ENCODE data around the gene TENT5C. TPM values are rescaled to one million over a fixed set of nuclear protein-coding genes. Genes with fewer than 3 reads are reported as not detected.

Gene TENT5C
- total RNA-seq, 2 experiments from 2014 or later = 3.9 to 4.0 TPM

- CTCF ChIA-PET = interaction anchor here (0.5 to 1.5 kb wide), 2 partner anchors 109 to 873 kb away, joined by 3 read pairs; no protein-coding TSS in a partner anchor
- POLR2A ChIA-PET = interaction anchor here (0.9 kb wide), 1 partner anchor 12 kb away, joined by 5 read pairs; no protein-coding TSS in a partner anchor
These were observed 37.8 kb downstream of the TENT5C start for GRCh38 chr1:117643601-117644000.

DNA sequence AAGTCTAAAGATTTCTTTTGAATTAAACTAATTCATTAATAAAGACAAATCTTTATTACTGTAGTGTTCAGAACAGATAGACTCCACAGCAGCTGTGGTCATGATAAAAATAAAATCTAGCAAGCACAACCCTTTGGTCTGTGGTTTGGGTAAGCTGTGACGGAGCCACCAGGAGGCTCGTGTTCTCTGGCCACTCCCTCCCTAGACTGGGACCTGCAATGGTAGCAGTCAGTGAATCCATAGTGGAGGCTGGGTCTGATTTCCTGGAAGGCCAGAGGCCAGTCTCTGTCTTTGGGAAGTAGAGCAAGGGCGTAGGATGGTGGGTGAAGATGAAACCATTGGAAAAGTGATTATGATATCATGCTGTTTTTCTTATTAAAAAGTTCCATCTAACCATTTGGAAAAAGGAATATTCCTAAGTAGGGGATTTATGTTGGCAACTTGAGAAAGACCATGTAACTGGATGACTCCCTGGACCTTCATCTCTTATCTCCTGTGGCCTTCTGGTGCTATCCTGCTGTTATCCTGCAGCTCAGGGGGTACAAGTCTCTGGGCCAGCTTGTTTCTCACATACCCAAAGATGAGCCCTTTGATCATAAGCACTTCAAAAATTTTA, 39.0 kb downstream of the TENT5C start:
- POLR2A ChIA-PET = no interaction called here

DNA sequence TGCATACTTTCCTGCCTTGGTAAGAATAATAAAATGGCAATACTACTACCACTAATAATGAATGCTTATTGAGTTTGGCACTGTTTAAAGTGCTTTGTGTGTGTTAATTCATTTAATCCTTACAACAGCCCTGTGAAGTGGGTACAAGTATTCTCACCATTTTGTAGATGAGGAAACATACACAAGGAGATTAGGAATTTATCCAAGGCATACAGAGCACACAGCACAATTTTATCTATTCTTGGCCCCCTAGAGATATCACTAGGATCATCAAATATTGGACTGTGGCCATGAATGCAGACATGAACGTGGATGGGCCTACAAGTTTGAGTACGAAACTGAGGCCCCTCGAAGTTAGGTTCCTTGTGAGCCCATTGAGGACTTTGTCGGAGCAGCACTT, 39.5 kb downstream of the TENT5C start:
- CTCF ChIA-PET = no interaction called here
- POLR2A ChIA-PET = no interaction called here

More for the DNA sequence above, 39.0 kb downstream of the TENT5C start:
- CTCF ChIA-PET = no interaction called here

DNA sequence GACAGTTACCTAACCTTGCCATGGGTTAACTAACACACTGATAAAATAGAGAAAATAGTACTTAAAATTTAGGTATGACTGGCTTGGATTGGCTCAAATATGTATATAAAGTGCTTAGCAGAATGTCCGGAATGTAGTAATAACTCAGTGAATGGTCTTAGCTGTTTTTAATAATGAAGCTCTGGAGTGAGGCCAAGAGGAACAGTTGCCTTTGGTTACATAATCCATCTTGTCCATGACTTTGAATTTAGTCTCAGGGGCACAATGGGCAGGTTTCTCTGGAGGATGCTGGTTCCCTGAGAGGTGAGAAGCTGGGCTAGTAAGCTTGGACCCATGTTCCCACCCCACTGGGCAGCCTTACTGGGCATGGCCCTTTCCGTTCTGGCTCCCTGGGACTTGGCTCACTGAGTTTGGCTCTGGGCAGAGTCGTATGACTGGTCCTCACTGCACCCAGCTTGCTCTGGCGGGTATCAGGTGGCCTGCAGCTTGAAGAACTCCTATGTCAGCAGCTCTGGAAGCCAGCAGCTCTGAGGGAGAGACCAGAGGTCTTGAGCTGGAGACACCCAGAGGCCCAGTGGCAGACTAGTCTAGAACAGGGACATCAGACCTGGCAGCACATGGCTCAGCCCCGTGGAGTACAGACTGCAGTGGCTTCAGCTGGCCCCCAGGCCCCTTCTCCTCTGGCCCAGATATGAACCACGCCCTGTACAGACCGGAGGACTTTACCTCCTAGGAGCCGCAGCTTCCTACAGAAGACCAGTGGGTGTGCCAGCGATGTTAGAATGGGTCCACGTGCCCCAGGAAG, 40.4 kb downstream of the TENT5C start:
- POLR2A ChIA-PET = no interaction called here

GRCh38 chr1:117646956-117647355, 41.1 kb downstream of the TENT5C start:
- CTCF ChIA-PET = no interaction called here
- POLR2A ChIA-PET = no interaction called here

More for the DNA sequence above, 40.4 kb downstream of the TENT5C start:
- CTCF ChIA-PET = no interaction called here

GRCh38 chr1:117648015-117648414, 42.2 kb downstream of the TENT5C start:
- ChIA-PET CTCF (no interaction called here), POLR2A (no interaction called here)

GRCh38 chr1:117650840-117651568, 45.2 kb downstream of the TENT5C start:
- ChIA-PET CTCF (interaction anchor here (0.9 kb wide), 1 partner anchor 12 kb away, joined by 3 read pairs; no protein-coding TSS in a partner anchor), POLR2A (no interaction called here)

DNA sequence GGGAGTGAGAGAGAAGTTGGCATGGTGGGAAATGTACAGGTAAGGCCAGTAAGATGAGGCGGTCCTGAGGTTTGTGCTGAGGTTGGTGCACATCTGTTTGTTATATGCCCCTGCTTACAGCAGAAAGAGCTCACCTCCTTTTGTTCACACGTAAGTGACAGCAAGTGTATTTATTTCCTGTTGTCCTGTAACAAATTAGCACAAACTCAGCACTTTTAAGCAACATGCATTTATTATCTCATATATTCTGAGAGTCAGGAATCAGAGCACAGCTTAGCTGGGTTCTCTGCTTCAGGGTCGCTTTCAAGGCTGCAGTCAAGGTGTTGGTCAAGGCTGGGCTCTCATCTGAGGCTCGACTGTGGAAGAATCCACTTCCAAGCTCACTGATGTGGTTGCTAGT, 45.8 kb downstream of the TENT5C start:
- ChIA-PET CTCF (interaction anchor here (0.9 kb wide), 1 partner anchor 13 kb away, joined by 3 read pairs; no protein-coding TSS in a partner anchor), POLR2A (no interaction called here)

DNA sequence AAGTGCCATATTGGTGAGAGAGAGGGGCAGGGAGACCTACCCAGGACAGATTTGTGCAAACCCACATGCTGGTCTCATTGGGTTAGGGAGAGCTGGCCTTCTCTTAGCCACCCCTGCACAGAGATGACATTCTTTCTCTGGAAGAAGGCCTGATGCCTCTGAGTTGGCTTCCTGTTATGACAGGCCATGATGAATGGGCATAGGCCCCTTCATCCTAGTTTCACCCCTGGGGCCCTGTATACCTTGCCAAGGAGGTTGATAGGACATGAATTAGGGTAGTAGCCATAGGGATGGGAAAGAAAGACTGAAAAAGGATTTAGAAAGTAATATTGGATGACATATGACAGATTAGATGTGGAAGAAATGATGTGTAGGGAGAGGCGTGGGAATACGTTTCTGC, 46.6 kb downstream of the TENT5C start:
- ChIA-PET CTCF (interaction anchor here (0.9 kb wide), 1 partner anchor 36 kb away, joined by 3 read pairs; no protein-coding TSS in a partner anchor), POLR2A (no interaction called here)

DNA sequence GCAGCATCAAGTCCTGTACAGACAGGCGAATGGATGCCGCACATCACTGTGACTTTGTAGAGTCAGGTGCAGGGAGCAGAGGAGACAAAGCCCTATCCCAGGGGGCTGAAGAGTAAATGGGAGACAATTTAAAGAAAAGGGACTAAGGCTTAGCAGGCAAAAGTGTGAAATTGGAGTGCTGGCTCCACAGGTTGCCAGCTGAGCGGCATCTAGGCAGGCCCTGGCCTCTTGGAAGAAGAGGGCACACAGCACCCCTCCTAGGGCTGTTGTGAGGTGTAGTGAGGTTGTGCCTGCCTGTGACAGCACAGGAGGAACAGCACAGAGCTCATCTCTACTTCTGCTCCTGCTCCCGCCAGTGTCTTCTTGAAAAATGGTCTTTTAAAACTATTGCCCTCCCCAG, 47.3 kb downstream of the TENT5C start:
- POLR2A ChIA-PET = interaction anchor here (1.1 kb wide), 1 partner anchor 47 kb away, joined by 3 read pairs; no protein-coding TSS in a partner anchor
- CTCF ChIA-PET = interaction anchor here (0.9 to 2.0 kb wide), 3 partner anchors 37 to 106 kb away, joined by 3 to 14 read pairs (median 3); partner anchors contain the start of gene TENT5C

- CTCF ChIA-PET = interaction anchor here (0.9 to 2.0 kb wide), 5 partner anchors 12 to 105 kb away, joined by 3 to 14 read pairs (median 4); partner anchors contain the start of gene TENT5C
- POLR2A ChIA-PET = interaction anchor here (1.1 to 1.8 kb wide), 2 partner anchors 36 to 48 kb away, joined by 3 to 5 read pairs; no protein-coding TSS in a partner anchor
These were observed 48.1 kb downstream of the TENT5C start for GRCh38 chr1:117653732-117654492.

DNA sequence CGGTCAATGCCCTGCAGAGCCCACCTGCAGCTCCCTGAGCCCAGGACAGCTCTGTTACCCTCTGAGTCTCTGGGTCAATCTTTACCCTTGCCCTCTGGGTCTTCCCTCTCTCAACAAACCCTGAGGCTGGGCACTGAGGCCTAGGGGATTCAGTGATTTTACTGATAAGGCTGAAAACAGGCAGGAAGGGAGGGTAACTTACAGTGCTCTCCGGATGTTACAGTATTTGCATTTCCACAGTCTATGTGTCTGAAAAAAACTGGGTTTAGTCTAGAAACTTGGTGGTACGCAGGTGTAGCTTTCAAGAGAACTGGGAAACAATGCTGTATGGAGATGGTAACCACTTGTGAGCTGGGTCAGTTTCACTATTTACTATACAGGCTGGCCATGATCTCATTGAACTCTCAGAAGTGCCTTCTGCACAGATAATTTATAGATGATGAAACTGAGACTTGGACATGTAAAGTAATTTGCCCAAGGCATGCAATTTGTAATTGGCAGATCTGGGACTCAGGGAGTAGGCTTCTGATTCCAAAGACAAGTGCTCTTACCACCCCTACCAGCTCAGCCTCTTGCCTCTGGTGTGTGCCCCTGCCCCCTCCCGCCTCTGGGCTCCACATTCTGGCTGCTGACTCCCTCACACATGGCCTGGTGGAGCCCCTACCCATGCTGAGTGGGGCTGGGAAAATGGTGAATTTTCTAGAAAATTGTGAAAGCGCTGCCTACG, 48.8 kb downstream of the TENT5C start:
- CTCF ChIA-PET = interaction anchor here (1.1 to 2.6 kb wide), 7 partner anchors 12 to 119 kb away, joined by 3 to 14 read pairs (median 5); partner anchors contain the start of gene TENT5C
- POLR2A ChIA-PET = interaction anchor here (0.5 to 2.3 kb wide), 3 partner anchors 10 to 111 kb away, joined by 3 to 15 read pairs (median 5); no protein-coding TSS in a partner anchor

DNA sequence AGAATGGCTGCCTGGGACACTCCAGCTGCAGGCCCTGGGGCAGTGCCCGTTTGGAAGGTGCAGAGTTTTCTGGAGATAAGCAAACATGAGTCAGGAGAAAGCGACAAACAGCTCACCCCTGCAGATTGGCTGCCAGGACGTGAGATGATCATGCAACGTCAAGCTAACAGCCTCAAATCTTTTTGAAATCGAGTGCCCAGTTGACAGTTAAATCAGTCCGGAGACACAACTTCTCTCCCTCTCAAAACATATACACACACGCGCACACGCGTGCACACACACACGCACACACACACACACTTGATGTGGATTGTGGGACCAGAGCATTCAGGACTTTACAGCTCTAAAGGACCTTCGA, 49.4 kb downstream of the TENT5C start:
- CTCF ChIA-PET = interaction anchor here (1.2 to 2.6 kb wide), 7 partner anchors 10 to 120 kb away, joined by 3 to 14 read pairs (median 5); partner anchors contain the start of gene TENT5C
- POLR2A ChIA-PET = interaction anchor here (0.5 to 2.4 kb wide), 4 partner anchors 10 to 112 kb away, joined by 3 to 15 read pairs (median 8); partner anchors contain the start of gene TENT5C

DNA sequence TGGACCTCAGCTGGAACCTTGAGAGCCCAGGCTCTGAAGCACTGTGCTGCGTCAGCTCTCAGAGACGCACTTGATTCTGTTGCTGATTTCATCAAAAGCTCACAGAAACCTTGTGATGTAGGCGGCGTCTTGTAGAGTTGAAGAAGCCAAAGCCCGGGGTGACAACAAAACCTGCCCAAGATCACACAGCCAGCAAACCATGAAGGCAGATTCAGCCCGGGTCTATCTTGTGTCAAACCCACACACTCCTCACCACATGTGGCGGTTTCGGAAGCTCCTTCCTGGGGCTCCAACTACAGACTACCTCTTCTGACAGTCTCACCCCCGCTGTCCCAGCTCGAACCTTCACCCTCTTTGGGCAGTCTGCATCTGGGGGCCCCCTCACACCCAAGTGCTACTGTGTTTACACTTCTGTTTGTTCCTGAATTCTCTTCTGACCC, 50.4 kb downstream of the TENT5C start:
- ChIA-PET CTCF (interaction anchor here (1.0 to 2.6 kb wide), 5 partner anchors 9 to 121 kb away, joined by 3 to 11 read pairs (median 4); no protein-coding TSS in a partner anchor), POLR2A (interaction anchor here (0.6 to 2.4 kb wide), 5 partner anchors 9 to 102 kb away, joined by 3 to 15 read pairs (median 4); partner anchors contain the start of gene TENT5C)

- POLR2A ChIA-PET = interaction anchor here (0.7 to 2.4 kb wide), 3 partner anchors 49 to 140 kb away, joined by 6 to 11 read pairs (median 9); partner anchors contain the start of gene TENT5C
- CTCF ChIA-PET = interaction anchor here (1.7 to 2.6 kb wide), 2 partner anchors 38 to 122 kb away, joined by 4 to 11 read pairs; no protein-coding TSS in a partner anchor
These were observed 51.2 kb downstream of the TENT5C start for GRCh38 chr1:117657031-117657430.

GRCh38 chr1:117657949-117658660, 52.3 kb downstream of the TENT5C start:
- ChIA-PET POLR2A (interaction anchor here (0.6 to 1.6 kb wide), 3 partner anchors 40 to 123 kb away, joined by 5 to 17 read pairs (median 7); partner anchors contain the start of gene TENT5C), CTCF (interaction anchor here (1.4 kb wide), 1 partner anchor 123 kb away, joined by 5 read pairs; no protein-coding TSS in a partner anchor)

DNA sequence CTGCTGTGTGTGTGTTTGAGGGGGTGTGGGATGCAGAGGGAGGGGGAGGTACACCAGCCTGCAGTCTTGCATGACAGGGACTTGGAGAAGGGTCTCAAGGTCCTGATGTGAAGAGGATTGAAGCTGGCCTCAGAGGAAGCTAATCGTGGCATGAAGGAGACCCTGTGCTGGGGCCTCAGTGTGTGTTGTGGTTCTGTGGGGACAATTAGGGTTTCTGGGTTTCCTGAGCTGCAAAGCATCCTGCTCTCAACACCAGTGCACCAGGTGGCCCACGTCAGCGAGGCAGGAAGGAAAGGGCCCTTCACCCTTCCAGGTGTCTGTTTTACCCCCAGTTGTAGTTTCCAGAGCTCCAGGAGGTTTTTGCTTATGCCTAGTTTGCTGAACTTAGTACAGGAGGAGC, 52.8 kb downstream of the TENT5C start:
- ChIA-PET POLR2A (interaction anchor here (0.6 to 1.6 kb wide), 3 partner anchors 40 to 865 kb away, joined by 5 to 17 read pairs (median 6); partner anchors contain the start of gene TENT5C), CTCF (interaction anchor here (1.4 kb wide), 1 partner anchor 123 kb away, joined by 5 read pairs; no protein-coding TSS in a partner anchor)
